Spleen (tissue), 11 donors: ENCODE measurements around the gene ADAP1. TPM values are rescaled to one million over a fixed set of nuclear protein-coding genes. Genes with fewer than 3 reads are reported as not detected.

Source experiments
- DNase-seq: peaks from one replicate; pipeline ENCODE4 v3.0.0-alpha.2; 2020
- H3K27ac ChIP-seq, 8 donors: fragments of 200-600 bp; sonication (generic) in 7 of 8; 1 replicate in 4 of 8; 2 replicates in 4 of 8; pipeline versions ENCODE4 v1.5.0 to v1.8.0; 2016 to 2021; ENCODE audit warnings: inconsistent platforms in 4 of 8, mild to moderate bottlenecking in 4 of 8, moderate library complexity in 1 of 8
- H3K27me3 ChIP-seq, 7 donors: fragments of 200-600 bp; sonication (generic) in 6 of 7; replicated peaks in 1 of 7; 1 replicate in 4 of 7; 2 replicates in 3 of 7; pipeline versions ENCODE4 v1.5.0 to v1.8.0; 2016 to 2021; ENCODE audit warnings: inconsistent platforms in 3 of 7, mild to moderate bottlenecking in 1 of 7
- H3K36me3 ChIP-seq, 6 donors: fragments of 200-600 bp; sonication (generic) in 5 of 6; 1 replicate in 4 of 6; 2 replicates in 2 of 6; pipeline versions ENCODE4 v1.5.0 to v1.8.0; 2016 to 2021; ENCODE audit warnings: inconsistent platforms in 2 of 6
- H3K4me1 ChIP-seq, 6 donors: fragments of 200-600 bp; sonication (generic) in 5 of 6; 1 replicate in 3 of 6; 2 replicates in 3 of 6; pipeline versions ENCODE4 v1.5.0 to v1.8.0; 2016 to 2021; ENCODE audit warnings: inconsistent platforms in 3 of 6
- H3K4me3 ChIP-seq, 8 donors: fragments of 200-600 bp; sonication (generic) in 7 of 8; 1 replicate in 4 of 8; 2 replicates in 4 of 8; pipeline versions ENCODE4 v1.5.0 to v1.8.0; 2016 to 2021; ENCODE audit warnings: inconsistent platforms in 4 of 8, mild to moderate bottlenecking in 4 of 8, moderate library complexity in 2 of 8
- H3K9me3 ChIP-seq, 8 donors: fragments of 200-600 bp; sonication (generic) in 7 of 8; 1 replicate in 4 of 8; 2 replicates in 4 of 8; pipeline versions ENCODE4 v1.5.0 to v1.8.0; 2016 to 2021; ENCODE audit warnings: inconsistent platforms in 4 of 8
- POLR2A ChIP-seq, 3 donors: fragments of 450-650 bp; IDR thresholded peaks; one replicate each; pipeline ENCODE4 v1.5.1; 2017; ENCODE audit warnings: antibody characterized with exemption in 3 of 3, mild to moderate bottlenecking in 1 of 3
- POLR2AphosphoS5 ChIP-seq, 3 donors: sonication (generic); formaldehyde crosslinking; IDR thresholded peaks; one replicate each; pipeline ENCODE4 v1.5.1; 2017; ENCODE audit warnings: antibody characterized with exemption in 3 of 3
- WGBS, 5 donors: extraction: QIAGEN DNeasy Blood & Tissue Kit in 3 of 5; methylation state at CpG; one replicate each; pipeline versions ENCODE4 v1.1.5 to v1.1.7; 2013 to 2018; 5-methylcytosine and 5-hydroxymethylcytosine counted together
- intact Hi-C: fragments of 100-400 bp; cut with DNase I; formaldehyde crosslinking; loops from one replicate; pipeline ENCODE4 v1.15.0; 2023; ENCODE audit warnings: low total_unique reads
- polyA plus RNA-seq, 3 donors: library from polyadenylated mRNA; stranded (reverse); fragments of 200-250 nt; gene quantifications; one replicate each; pipeline ENCODE4 v1.2.1, GENCODE V29; 2013
- total RNA-seq, 7 donors: library from RNA; depleted of rRNA in 3 of 7; stranded (reverse); fragments of >200 nt in 3 of 7; fragmentation: NEBNext Ultra II Directional in 4 of 7; extraction: Animal tissue kit (Norgen Biotek cat#: 25700) in 4 of 7; gene quantifications; one replicate each; pipeline versions ENCODE4 v1.1.0 to v1.2.1, GENCODE V29; 2016 to 2021
- TF ChIP-seq, protein P1 (sequence below), 11 experiments: fragments of 200-600 bp in 7 of 11; fragments of 450-650 bp in 4 of 11; sonication (generic) in 4 of 11; IDR thresholded peaks in 8 of 11; conservative IDR thresholded peaks in 3 of 11; 1 replicate in 7 of 11; 2 replicates in 4 of 11; pipeline versions ENCODE4 v1.4.0 to v1.8.0; 2016 to 2021; ENCODE audit warnings: antibody characterized with exemption in 11 of 11, inconsistent platforms in 4 of 11, mild to moderate bottlenecking in 1 of 11
- donor health status: healthy with polysubstance abuse.
- donor health status: DM: no; HTN: no; CAD: no; lungs with moderate emphysema.
- donor health status: DM: no; HTN: no; CAD: no.
- donor health status: Bipolar disorder and iron deficiency.
- donor health status: healthy.
- donor health status: DM: no; HTN: no; CAD: no.
- donor health status: DM: yes; HTN: yes; CAD: no.

ADAP1 gene
- total and polyA plus RNA-seq, 10 donors, result 8.7 to 38.6 (median 22.7) TPM

DNA sequence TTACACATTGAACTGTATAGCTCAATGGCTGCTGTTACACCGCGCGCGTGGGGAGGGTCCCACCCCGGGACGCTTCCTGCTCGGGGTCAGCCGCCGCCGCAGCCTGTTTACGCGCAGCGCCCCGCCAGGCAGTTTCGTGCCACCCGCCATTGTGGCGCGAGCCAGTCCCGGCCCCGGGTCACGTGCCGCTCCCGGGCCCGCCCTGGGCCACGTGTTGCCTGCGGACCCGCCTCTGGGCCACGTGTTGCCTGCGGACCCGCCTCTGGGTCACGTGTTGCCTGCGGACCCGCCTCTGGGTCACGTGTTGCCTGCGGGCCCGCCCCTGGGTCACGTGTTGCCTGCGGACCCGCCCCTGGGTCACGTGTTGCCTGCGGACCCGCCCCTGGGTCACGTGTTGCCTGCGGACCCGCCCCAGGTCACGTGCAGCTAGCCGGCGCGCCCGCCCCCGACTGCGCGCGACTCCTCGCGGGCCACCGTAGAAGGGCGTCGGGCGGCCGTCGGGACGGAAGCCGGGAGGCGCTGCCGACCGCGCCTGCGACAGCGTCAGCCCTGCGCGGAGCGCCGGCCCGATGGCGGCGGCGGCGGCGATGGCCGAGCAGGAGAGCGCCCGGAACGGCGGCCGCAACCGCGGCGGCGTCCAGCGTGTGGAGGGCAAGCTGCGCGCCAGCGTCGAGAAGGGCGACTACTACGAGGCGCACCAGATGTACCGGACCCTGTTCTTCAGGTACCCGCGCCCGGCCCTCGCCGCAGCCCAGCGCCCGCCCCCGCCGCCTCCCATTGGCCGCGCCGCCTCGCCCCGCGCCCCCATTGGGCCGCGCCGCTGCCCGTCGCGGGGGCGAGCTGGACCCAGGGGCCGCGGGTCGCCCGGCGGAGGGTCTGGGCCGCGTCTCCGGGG lies 78.2 kb downstream of the ADAP1 start, which contains the start of gene GET4:
GET4 (plus strand) TSS at position 478 of the 895 bp plus-strand sequence; CDS start at position 570, 92 bp downstream.
- Histone ChIP-seq H3K27ac (peak within 1 kb of the TSS; percentile 79 to 93 (median 89)), H3K4me3 (peak within 1 kb of the TSS; percentile 75 to 92 (median 80)), H3K36me3 (peaks cover 0 to 41% (median 9%) of the 10 kb centered on the region in 6 donors), H3K4me1 (peaks cover 25 to 83% (median 69%) of the 10 kb centered on the region in 6 donors), H3K27me3 (no peaks in the 10 kb centered on the region), H3K9me3 (no peaks in the 10 kb centered on the region)
- 0 to 1% (median 0%) methylated on average over 18 to 129 of the region's 129 CpGs for WGBS, 5 donors
- peak in 2 of 3 donors; percentile 33 to 42 for TF ChIP-seq POLR2A (IDR thresholded peaks at IDR 0.05)
- peak; percentile 86 to 93 (median 91) for TF ChIP-seq POLR2AphosphoS5 (IDR thresholded peaks at IDR 0.05)
- TF ChIP-seq, protein P1, sequence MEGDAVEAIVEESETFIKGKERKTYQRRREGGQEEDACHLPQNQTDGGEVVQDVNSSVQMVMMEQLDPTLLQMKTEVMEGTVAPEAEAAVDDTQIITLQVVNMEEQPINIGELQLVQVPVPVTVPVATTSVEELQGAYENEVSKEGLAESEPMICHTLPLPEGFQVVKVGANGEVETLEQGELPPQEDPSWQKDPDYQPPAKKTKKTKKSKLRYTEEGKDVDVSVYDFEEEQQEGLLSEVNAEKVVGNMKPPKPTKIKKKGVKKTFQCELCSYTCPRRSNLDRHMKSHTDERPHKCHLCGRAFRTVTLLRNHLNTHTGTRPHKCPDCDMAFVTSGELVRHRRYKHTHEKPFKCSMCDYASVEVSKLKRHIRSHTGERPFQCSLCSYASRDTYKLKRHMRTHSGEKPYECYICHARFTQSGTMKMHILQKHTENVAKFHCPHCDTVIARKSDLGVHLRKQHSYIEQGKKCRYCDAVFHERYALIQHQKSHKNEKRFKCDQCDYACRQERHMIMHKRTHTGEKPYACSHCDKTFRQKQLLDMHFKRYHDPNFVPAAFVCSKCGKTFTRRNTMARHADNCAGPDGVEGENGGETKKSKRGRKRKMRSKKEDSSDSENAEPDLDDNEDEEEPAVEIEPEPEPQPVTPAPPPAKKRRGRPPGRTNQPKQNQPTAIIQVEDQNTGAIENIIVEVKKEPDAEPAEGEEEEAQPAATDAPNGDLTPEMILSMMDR (IDR thresholded peaks at IDR 0.05 in 8 of 11, conservative IDR thresholded peaks at IDR 0.05 in 3 of 11), result peak in 7 of 11 experiments; percentile 21 to 69 (median 35)
- DNase-seq, result peak; percentile 99
- intact Hi-C loops, result no loop called here

DNA sequence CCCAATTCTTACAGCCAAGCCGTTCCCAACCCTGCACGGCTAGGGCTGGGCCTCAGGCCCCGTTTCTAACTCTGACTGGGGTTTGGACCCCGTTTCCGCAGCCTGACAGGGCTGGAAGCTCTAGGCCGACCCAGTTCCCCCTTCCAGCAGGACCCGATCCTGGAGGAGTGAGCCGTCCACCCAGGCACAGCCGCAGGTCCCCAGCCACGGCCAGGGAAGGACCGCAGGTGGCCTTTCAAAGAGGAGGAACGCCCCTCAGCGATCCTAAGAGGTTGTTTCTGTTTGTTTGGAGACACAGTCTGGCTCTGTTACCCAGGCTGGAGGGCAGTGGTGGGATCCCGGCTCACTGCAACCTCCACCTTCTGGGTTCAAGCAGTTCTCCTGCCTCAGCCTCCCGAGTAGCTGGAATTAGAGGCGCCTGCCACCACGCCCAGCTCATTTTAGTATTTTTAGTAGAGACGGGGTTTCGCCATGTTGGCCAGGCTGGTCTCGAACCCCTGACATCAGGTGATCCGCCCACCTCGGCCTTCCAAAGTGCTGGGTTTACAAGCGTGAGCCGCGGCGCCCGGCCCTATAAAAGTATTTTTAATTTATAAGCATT lies 78.9 kb downstream of the ADAP1 start:
- peak; percentile 92 for DNase-seq
- H3K4me3 ChIP-seq, result peak overlapping the region in 7 of 8 donors; percentile 22 to 92 (median 78)

DNA sequence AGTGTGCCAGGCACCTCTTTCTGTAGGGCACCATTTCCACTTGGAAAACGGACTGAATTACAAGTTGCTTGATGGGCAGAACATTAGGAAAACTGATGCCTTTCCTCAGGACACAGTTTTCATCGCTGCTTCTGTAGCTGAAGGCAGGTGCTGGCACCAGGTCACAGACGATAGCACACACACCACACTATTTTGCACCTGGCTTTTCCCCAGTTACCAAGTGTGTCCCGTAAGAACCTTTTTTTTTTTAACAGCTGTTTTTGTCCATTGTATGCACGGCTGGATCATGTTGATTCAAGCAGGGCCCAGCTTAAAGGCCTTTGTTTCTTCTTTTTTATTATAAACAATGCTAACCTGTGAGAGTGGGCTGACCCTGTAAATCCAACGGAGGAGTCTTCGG lies 79.4 kb downstream of the ADAP1 start:
- intact Hi-C loops, result no loop called here
- DNase-seq, result no peak
- 83 to 88% (median 85%) methylated on average over 7 of the region's 7 CpGs for WGBS, 5 donors
- no peaks in the 10 kb centered on the region for H3K27me3 ChIP-seq
- no peak overlapping the region for H3K4me3 ChIP-seq
- H3K4me1 ChIP-seq, result peaks cover 21 to 70% (median 58%) of the 10 kb centered on the region in 6 donors
- peak overlapping the region in 5 of 8 donors; percentile 82 to 93 (median 91) for H3K27ac ChIP-seq
- no peak for TF ChIP-seq POLR2AphosphoS5 (IDR thresholded peaks at IDR 0.05)
- TF ChIP-seq, protein P1 (IDR thresholded peaks at IDR 0.05 in 8 of 11, conservative IDR thresholded peaks at IDR 0.05 in 3 of 11), result no peak
- peaks cover 0 to 42% (median 17%) of the 10 kb centered on the region in 6 donors for H3K36me3 ChIP-seq
- H3K9me3 ChIP-seq, result no peaks in the 10 kb centered on the region

More for the DNA sequence above, 78.9 kb downstream of the ADAP1 start:
- Histone ChIP-seq H3K36me3 (peaks cover 0 to 42% (median 14%) of the 10 kb centered on the region in 6 donors), H3K27ac (peak overlapping the region; percentile 74 to 93 (median 88)), H3K27me3 (no peaks in the 10 kb centered on the region), H3K9me3 (no peaks in the 10 kb centered on the region), H3K4me1 (peaks cover 23 to 76% (median 63%) of the 10 kb centered on the region in 6 donors)
- TF ChIP-seq POLR2AphosphoS5 (IDR thresholded peaks at IDR 0.05) (no peak), POLR2A (IDR thresholded peaks at IDR 0.05) (no peak)
- TF ChIP-seq, protein P1 (IDR thresholded peaks at IDR 0.05 in 8 of 11, conservative IDR thresholded peaks at IDR 0.05 in 3 of 11), result no peak
- intact Hi-C loops, result no loop called here
- 77 to 87% (median 82%) methylated on average over 27 of the region's 27 CpGs for WGBS, 5 donors
